ENCODE results near the gene GANC.
"Not testable (repeated sequence)": the region's sequence is repeated elsewhere in the genome, so short reads cannot be mapped to it uniquely, and the experiment has no call there.

GANC gene

DNA sequence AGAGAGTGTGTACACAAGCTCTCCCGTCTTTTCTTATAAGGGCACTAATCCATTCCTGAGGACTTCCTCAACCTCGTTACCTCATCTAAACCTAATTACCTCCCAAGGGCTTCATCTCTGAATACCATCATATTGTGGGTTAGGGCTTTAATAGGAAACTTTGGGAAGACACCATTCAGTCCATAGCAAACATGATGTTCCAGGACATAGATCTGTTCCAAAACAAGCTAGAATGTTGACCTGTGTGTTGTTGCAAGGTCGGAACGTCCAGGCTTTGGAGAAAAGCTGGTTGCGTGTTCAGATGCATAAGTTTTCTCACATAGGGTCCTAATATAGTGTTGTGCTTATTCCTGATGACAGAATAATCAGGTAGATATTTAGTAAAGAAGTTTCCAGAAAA lies 9.9 kb downstream of the GANC start:
- DNase-seq (ENCODE audit: low read depth): no peak

- no peak for DNase-seq (ENCODE audit: low read depth)
Observed at GRCh38 chr15:42283671-42284070, 10.7 kb downstream of the GANC start.

DNA sequence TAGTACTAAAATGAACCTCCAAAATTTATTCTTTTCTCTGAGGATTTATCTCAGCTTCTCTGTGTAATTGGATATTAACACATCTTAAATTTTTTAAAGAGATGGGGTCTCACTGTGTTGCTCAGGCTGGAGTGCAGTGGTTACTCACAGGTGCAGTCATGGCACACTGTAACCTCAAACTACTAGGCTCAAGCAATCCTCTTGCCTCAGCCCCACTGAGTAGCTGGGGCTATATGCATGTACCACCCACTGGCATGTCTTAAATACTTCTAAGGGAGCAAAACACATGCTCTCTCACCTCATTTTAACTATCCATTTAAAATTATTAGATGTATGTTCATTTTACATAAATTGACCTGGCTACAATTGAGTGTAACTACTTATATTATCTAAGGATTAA lies 11.6 kb downstream of the GANC start:
- DNase-seq (ENCODE audit: low read depth): no peak

GRCh38 chr15:42285034-42285433 lies 12.0 kb downstream of the GANC start:
- DNase-seq (ENCODE audit: low read depth): no peak

- no peak for DNase-seq (ENCODE audit: low read depth)
Observed at GRCh38 chr15:42286445-42287029, 13.5 kb downstream of the GANC start.

DNA sequence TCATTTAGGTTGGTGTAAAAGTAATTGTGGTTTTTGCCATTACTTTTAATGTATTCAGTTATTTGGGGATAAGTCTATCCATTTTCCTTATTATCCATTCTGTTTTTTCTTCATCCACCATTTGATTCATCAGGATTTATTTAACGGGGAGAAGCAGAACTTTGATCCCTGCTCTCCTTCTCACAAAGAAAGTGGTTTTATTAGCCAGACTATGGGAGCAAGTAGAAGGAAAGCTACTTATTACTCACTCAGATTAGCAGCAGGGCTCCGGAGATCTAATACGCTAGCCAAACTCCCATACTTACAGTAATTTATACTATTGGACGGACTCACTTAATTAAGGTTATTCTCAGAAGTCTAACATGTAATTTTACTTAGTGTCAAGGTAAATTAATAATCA lies 14.9 kb downstream of the GANC start:
- no peak for DNase-seq (ENCODE audit: low read depth)

DNA sequence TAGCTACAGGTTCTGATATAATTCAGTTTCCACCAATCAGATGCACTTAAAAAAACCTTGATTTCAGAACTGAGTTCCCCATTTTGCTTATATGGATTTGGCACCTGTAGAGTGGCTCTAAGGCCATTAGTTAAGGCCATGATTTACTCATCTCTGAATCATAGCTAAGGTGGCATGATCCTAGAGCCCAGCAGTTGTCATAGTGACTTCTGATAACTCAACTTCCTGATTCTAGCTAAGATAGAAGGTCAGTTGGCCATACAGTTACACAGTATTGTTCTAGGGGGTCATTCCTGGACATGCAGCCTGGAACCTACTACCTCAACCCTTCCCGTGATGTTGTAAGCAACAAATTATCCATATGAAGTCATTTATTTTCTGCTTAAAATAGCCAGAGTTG lies 16.2 kb downstream of the GANC start:
- no peak for DNase-seq (ENCODE audit: low read depth)

- DNase-seq (ENCODE audit: low read depth): not testable (repeated sequence)
Observed at GRCh38 chr15:42301004-42301403, 28.0 kb downstream of the GANC start.

GRCh38 chr15:42306681-42307080 lies 33.7 kb downstream of the GANC start:
- DNase-seq (ENCODE audit: low read depth): no peak

DNA sequence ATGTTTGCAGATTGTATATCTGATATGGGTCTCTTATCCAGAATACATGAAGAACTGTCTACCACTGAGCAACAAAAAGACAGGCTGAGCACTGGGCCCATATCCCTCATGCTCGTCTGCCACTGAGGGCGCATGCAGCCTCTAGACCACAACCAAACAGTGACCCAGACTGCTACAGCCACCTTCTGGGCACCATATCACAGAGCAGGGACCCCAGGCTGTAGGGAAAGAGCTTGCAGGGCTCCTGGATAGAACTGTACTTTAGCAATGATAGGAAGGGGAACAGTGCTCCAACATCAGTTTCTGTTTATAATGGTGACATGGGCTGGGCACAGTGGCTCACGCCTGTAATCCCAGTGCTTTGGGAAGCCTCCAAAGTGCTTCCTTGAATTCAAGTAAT lies 40.5 kb downstream of the GANC start:
- no peak for DNase-seq (ENCODE audit: low read depth)

- no peak for DNase-seq (ENCODE audit: low read depth)
Observed at GRCh38 chr15:42314818-42315217, 41.8 kb downstream of the GANC start.

DNA sequence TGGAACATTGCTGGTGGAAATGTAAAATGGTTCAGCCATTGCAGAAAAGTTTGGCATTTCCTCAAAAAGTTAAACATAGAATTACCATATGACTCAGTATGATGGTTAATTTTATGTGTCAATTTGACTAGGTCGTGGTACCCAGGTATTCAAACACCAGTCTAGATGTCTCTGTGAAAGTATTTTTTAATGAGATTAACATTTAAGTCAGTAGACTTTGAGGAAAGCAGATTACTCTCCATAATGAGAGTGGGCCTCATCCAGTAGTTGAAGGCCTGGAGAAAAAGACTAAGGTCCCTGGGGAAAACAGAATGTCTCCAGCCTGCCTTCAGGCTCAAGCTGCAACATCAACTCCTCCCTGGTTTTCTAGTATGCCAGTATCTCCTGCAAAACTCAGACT lies 42.5 kb downstream of the GANC start:
- DNase-seq (ENCODE audit: low read depth): no peak

DNA sequence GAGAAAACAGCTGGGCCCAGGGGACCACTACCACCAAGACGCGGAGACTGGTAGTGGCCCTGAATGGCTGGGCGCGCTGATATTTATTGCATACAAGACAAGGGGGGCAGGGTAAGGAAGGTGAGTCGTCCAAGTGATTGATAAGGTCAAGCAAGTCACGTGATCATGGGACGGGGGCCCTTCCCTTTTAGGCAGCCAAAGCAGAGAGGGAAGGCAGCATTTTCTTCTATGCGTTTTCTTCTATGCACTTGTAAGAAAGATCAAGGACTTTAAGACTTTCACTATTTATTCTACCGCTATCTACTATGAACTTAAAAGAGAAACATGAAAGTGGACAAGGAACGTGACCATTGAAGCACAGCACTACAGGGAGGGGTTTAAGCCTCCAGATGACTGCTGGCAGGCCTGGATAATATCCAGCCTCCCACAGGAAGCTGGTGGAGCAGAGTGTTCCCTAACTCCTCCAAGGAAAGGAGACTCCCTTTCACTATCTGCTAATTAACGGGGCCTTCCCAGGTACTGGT lies 43.3 kb downstream of the GANC start:
- not testable (repeated sequence) for DNase-seq (ENCODE audit: low read depth)

GRCh38 chr15:42319206-42319605 lies 46.2 kb downstream of the GANC start:
- DNase-seq (ENCODE audit: low read depth): no peak

DNA sequence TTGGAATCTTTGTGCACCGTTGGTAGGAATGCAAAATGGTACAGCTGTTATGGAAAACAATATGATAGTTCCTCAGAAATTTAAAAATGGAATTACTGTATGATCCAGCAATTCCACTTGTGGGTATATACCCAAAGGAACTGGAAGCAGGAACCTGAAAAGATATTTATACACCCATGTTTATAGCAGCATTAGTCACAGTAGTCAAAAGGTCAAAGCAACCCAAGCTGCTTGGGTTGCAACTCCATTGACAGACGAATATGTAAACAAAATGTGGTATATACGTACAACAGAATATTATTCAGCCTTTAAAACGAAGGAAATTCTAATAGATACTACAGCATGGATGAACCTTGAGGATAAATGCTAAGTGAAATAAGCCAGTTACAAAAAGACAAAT lies 51.3 kb downstream of the GANC start:
- DNase-seq (ENCODE audit: low read depth): no peak

GRCh38 chr15:42329161-42329560 lies 56.2 kb downstream of the GANC start:
- DNase-seq (ENCODE audit: low read depth): no peak

DNA sequence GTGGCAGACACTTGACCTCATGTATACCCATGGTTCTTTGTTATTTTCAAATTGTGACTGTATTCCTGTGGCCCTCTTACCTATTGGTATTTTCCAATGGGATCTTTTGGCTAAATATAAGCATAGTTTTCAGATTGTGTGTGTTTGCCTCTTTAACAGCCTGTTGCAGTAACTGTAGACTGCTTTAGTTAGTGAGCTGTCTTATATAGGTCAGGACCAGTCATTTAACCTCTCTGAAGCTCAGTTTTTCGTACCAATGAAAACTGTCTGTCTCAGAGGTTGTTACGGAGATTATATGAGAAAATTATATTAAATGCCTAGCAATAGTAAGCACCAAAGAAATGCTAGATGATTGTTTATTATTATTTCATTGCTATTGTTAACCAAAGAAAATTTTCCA lies 57.0 kb downstream of the GANC start:
- DNase-seq (ENCODE audit: low read depth): no peak

DNA sequence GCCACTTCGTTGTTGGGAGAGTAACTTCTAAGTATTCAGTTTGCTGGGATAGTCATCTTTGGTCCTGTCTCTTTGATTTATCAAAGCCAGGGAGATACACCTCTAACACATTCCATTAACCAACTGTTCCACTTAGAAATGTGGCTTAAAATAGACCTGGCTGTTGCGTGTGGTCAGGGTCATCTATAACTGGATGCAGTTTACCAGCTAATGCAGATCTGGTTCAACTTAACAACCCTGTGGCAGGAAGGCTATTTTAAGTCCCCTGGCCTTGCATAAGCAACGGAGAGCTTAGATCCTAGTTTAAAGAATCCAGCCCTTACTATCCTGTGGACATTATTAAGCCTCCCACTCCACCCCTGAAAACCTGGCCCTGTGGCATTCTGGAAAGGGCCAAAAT lies 58.2 kb downstream of the GANC start:
- no peak for DNase-seq (ENCODE audit: low read depth)

- no peak for DNase-seq (ENCODE audit: low read depth)
Observed at GRCh38 chr15:42332331-42332730, 59.3 kb downstream of the GANC start.

- no peak for DNase-seq (ENCODE audit: low read depth)
Observed at GRCh38 chr15:42335074-42335473, 62.1 kb downstream of the GANC start.

DNA sequence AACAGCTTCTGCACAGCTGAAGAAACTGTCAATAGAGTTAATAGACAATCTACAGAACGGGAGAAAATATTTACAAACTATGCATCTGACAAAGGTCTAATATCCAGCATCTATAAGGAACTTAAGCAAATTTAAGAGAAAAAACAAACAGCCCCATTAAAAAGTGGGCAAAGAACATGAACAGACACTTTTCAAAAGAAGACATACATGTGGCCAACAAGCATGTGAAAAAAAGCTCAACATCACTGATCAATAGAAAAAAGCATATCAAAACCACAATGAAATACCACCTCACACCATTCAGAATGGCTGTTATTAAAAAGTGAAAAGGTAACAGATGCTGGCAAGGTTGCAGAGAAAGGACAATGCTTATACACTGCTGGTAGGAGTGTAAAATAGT lies 63.6 kb downstream of the GANC start:
- DNase-seq (ENCODE audit: low read depth): not testable (repeated sequence)

GRCh38 chr15:42337104-42337503 lies 64.1 kb downstream of the GANC start:
- DNase-seq (ENCODE audit: low read depth): not testable (repeated sequence)

DNA sequence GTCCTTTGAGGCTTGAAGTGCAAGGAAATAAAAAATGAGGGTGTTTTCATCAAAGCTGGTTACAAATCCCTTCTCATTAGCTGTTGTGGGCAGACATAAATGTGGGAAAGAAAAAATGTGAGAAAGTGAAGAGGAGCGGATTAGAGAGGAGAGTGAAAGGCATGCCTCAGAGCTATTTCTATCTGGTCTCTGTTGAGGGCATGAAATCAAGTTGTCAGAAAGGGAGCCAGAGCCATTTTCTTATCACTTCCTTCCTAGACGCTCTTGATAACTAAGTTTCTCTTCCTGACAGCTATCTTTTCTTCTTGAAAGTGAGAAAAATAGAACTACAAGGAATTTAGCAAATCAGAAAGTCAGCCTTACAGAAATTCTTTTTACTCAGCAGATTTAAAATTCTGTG lies 65.5 kb downstream of the GANC start:
- DNase-seq (ENCODE audit: low read depth): no peak

- no peak for DNase-seq (ENCODE audit: low read depth)
Observed at GRCh38 chr15:42343596-42344232, 70.7 kb downstream of the GANC start.
